ENCODE measurements around the gene EPS8. TPM values are rescaled to one million over a fixed set of nuclear protein-coding genes. Genes with fewer than 3 reads are reported as not detected.
A peak's percentile ranks its signal among the peaks of the same experiment; 100 is the strongest.

EPS8 gene
- polyA plus RNA-seq, 1 donor (not counting 4 experiments of a cell fraction or from before 2014, with no cell fraction given) = 4.0 TPM

DNA sequence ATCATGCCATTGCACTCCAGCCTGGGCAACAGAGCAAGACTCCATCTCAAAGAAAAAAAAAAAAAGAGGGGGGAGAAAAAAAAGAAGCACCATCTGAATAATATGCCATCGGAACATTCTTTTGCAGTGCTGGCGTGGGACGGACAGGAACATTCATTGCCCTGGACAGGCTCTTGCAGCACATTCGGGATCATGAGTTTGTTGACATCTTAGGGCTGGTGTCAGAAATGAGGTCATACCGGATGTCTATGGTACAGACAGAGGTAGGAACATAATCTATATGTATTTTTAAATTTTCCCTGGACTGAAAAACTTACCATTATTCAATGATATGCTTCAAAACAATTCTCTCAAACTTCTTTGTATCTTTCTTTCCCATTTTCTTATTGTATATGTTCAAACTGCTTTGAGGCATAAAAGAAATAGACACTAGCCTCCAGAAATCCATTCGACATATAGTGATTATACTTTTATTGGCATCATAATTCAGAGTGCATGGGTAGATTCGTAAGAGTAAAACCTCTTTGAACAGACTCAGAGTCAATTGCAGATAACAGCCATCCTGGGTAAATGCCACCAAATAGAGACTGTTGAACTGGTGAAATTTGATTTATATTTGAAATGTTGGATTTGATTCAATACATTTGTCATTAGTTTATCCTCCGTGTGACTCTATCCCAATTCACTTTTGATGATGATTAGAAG lies 199.7 kb downstream of the EPS8 start:
- Histone ChIP-seq H3K9me1 (ENCODE audit: control insufficient read depth, extremely low read depth, insufficient read depth, low read length) (no peaks in the 10 kb centered on the region), H3K4me1 (ENCODE audit: control insufficient read depth, extremely low read depth, insufficient read depth, low read length) (peaks cover 8% of the 10 kb centered on the region), H3K9me3 (ENCODE audit: control insufficient read depth, low read depth, low read length) (no peaks in the 10 kb centered on the region), H2AFZ (ENCODE audit: control insufficient read depth, low read length) (no peak overlapping the region), H3K4me2 (ENCODE audit: control insufficient read depth, extremely low read depth, insufficient read depth, low read depth, low read length) (peak overlapping the region; percentile 99), H3K27ac (ENCODE audit: control insufficient read depth, insufficient read depth, low read length) (no peak overlapping the region), H3K4me3 (ENCODE audit: control insufficient read depth in 2 of 3, extremely low read depth in 1 of 3, insufficient read depth in 2 of 3, low read depth in 1 of 3, low read length in 3 of 3) (peak overlapping the region in 1 of 3 experiments; percentile 72), H3K79me2 (ENCODE audit: control insufficient read depth, insufficient read depth, low read length) (no peaks in the 10 kb centered on the region), H3K36me3 (ENCODE audit: control insufficient read depth in 2 of 2, extremely low read depth in 1 of 2, insufficient read depth in 2 of 2, low read length in 2 of 2) (no peaks in the 10 kb centered on the region), H4K20me1 (ENCODE audit: control insufficient read depth, extremely low read depth, insufficient read depth, low read length) (no peaks in the 10 kb centered on the region), H3K9ac (ENCODE audit: control insufficient read depth, extremely low read depth, insufficient read depth, low read length) (no peak overlapping the region), H3K27me3 (ENCODE audit: control insufficient read depth, extremely low read depth, insufficient read depth, low read length) (no peaks in the 10 kb centered on the region)
- no peak for DNase-seq (ENCODE audit: low read depth, low spot score)
- dilution Hi-C loops (cut with MboI; ENCODE audit: extremely low pct_ligation_motif_present, low sequenced_read_pairs) = loop anchor here (25.0 kb wide), 1 partner anchor 248 kb away; no protein-coding TSS in a partner anchor
- TF ChIP-seq, protein P1, sequence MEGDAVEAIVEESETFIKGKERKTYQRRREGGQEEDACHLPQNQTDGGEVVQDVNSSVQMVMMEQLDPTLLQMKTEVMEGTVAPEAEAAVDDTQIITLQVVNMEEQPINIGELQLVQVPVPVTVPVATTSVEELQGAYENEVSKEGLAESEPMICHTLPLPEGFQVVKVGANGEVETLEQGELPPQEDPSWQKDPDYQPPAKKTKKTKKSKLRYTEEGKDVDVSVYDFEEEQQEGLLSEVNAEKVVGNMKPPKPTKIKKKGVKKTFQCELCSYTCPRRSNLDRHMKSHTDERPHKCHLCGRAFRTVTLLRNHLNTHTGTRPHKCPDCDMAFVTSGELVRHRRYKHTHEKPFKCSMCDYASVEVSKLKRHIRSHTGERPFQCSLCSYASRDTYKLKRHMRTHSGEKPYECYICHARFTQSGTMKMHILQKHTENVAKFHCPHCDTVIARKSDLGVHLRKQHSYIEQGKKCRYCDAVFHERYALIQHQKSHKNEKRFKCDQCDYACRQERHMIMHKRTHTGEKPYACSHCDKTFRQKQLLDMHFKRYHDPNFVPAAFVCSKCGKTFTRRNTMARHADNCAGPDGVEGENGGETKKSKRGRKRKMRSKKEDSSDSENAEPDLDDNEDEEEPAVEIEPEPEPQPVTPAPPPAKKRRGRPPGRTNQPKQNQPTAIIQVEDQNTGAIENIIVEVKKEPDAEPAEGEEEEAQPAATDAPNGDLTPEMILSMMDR (optimal IDR thresholded peaks at IDR 0.05 in 1 of 3, IDR thresholded peaks at IDR 0.05 in 1 of 3, conservative IDR thresholded peaks at IDR 0.05 in 1 of 3; ENCODE audit: extremely low read depth in 1 of 3, insufficient read depth in 2 of 3, low read length in 3 of 3) = no peak
- no peak for FAIRE-seq

DNA sequence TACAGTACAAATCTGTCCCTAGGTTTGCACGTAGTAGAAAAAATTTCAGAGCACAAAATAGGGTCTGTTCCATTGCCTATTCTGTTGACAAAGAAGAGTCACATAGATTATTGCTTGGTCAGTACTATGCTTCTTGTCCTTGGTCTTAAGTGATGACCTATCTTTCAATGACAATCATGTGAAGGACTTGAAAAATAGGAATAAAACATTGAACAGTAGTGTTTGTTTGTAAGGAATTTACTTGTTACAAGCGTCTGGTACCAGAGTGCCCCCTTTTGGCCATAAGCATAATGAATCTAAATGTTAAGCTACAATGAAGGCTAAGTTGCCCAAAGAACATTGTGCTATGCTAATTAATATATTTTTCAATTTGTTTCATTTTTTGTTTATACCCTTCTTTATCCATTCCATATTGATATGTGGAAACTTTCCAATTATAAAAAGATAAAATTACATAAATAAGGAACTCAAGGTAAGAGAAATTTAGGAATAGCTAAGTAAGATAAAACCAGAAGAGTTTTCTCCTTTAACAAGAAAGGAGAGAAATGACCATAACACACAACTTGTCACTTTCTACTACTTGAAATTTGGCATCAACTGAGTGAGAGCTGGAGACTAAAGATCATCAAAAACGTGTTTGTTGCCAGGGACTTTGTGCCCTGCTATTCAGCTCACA lies 204.7 kb downstream of the EPS8 start:
- Histone ChIP-seq H4K20me1 (ENCODE audit: control insufficient read depth, extremely low read depth, insufficient read depth, low read length) (no peaks in the 10 kb centered on the region), H3K27ac (ENCODE audit: control insufficient read depth, insufficient read depth, low read length) (no peak overlapping the region), H3K79me2 (ENCODE audit: control insufficient read depth, insufficient read depth, low read length) (no peaks in the 10 kb centered on the region), H3K36me3 (ENCODE audit: control insufficient read depth in 2 of 2, extremely low read depth in 1 of 2, insufficient read depth in 2 of 2, low read length in 2 of 2) (no peaks in the 10 kb centered on the region), H3K4me1 (ENCODE audit: control insufficient read depth, extremely low read depth, insufficient read depth, low read length) (no peaks in the 10 kb centered on the region), H3K4me2 (ENCODE audit: control insufficient read depth, extremely low read depth, insufficient read depth, low read depth, low read length) (no peak overlapping the region), H3K9ac (ENCODE audit: control insufficient read depth, extremely low read depth, insufficient read depth, low read length) (no peak overlapping the region), H3K4me3 (ENCODE audit: control insufficient read depth in 2 of 3, extremely low read depth in 1 of 3, insufficient read depth in 2 of 3, low read depth in 1 of 3, low read length in 3 of 3) (no peak overlapping the region), H2AFZ (ENCODE audit: control insufficient read depth, low read length) (no peak overlapping the region), H3K27me3 (ENCODE audit: control insufficient read depth, extremely low read depth, insufficient read depth, low read length) (no peaks in the 10 kb centered on the region), H3K9me3 (ENCODE audit: control insufficient read depth, low read depth, low read length) (no peaks in the 10 kb centered on the region), H3K9me1 (ENCODE audit: control insufficient read depth, extremely low read depth, insufficient read depth, low read length) (no peaks in the 10 kb centered on the region)
- TF ChIP-seq, protein P1 (optimal IDR thresholded peaks at IDR 0.05 in 1 of 3, IDR thresholded peaks at IDR 0.05 in 1 of 3, conservative IDR thresholded peaks at IDR 0.05 in 1 of 3; ENCODE audit: extremely low read depth in 1 of 3, insufficient read depth in 2 of 3, low read length in 3 of 3) = peak in 2 of 3 experiments; percentile 50 to 52
- no peak for TF ChIP-seq EZH2 (IDR thresholded peaks at IDR 0.05; ENCODE audit: low read length)
- dilution Hi-C loops (cut with MboI; ENCODE audit: extremely low pct_ligation_motif_present, low sequenced_read_pairs) = loop anchor here (25.0 kb wide), 1 partner anchor 253 kb away; no protein-coding TSS in a partner anchor
- DNase-seq (ENCODE audit: low read depth, low spot score) (no peak), FAIRE-seq (peak; percentile 20)
